ENCODE results near the gene HEY2.
"Not testable (repeated sequence)": the region's sequence is repeated elsewhere in the genome, so short reads cannot be mapped to it uniquely, and the experiment has no call there.

The HEY2 gene

DNA sequence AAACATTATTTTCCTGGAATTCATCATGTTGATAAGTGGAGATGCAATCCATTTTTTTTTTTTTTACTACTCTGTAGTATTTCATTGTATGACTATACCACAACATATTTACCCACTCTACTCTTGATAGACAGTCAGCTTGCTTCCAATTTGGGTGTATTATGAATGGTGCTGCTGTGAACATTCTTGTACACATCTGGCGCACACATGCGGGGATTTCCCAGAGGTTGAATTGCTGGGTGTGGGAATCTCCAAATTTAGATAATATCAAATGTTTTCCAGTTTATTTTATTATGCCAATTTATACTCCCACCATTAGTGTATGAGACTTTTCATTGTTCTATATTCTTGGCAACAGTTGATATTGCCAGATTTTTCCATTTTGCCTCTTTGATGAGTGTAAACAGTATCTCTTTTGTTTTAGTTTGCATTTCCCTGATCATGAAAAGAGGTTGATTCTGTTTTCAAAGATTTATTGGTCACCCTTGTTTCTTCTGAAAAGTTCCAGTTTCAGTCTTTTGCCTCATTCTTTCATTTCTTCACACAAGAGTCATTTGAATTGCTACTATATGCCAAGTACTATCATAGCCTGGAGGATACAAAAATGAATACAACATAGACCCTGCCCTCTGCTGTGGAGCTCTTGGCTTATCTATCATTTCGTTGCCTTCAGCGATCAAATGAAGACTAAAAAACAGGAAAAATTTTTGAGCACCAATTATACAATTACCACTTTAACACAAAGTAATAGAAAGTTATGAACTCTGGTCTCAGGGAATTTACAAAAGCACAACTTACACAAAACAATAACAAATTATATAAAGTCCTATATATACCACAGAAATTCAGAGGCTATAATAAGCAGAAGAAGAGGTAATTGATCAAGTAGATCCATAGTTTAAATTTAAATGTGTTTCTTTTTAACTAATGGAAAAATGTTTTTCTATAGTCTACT lies 24.2 kb downstream of the HEY2 start:
- DNase-seq = no peak

DNA sequence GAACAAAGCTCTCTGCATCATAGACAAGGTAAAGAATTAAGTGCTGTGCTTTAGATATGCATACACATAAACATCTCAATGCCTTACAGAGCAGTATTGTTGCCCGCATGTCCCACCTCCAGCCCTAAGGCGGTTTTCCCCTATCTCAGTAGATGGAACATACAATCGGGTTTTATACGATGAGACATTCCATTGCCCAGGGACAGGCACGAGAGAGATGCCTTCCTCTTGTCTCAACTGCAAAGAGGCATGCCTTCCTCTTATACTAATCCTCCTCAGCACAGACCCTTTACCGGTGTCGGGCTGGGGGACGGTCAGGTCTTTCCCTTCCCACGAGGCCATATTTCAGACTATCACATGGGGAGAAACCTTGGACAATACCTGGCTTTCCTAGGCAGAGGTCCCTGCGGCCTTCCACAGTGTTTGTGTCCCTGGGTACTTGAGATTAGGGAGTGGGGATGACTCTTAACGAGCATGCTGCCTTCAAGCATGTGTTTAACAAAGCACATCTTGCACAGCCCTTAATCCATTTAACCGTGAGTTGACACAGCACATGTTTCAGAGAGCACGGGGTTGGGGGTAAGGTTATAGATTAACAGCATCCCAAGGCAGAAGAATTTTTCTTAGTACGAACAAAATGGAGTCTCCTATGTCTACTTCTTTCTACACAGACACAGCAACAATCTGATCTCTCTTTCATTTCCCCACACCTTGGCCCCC lies 26.8 kb downstream of the HEY2 start:
- not testable (repeated sequence) for DNase-seq

GRCh38 chr6:125779924-125780539 lies 30.6 kb downstream of the HEY2 start:
- peak; percentile 88 to 91 for DNase-seq

GRCh38 chr6:125780540-125781313 lies 31.3 kb downstream of the HEY2 start:
- peak; percentile 52 to 64 for DNase-seq

GRCh38 chr6:125781314-125781868 lies 32.0 kb downstream of the HEY2 start:
- peak in 1 of 2 donors; percentile 53 for DNase-seq

GRCh38 chr6:125784365-125784764 lies 34.9 kb downstream of the HEY2 start:
- DNase-seq = no peak

- no peak for DNase-seq
Observed at GRCh38 chr6:125787791-125788190, 38.4 kb downstream of the HEY2 start.

DNA sequence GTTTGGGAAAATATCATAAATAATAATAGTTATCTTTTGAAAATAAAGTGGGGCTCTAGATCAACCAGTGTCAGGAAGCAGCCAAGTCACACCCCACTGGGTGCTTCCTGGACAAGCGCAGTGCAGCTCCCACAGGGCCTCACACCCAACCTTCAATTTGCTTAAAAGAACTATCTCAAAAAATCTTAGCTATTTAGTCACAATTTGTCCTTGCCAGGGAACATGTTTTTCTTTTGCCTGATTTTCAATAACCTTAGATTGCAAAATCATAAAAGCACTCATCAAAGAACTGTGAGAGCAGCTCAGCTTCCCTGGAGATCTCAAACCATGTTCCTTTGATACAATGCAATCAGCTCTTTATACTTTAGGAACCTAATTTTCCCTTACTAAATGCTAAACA lies 39.7 kb downstream of the HEY2 start:
- no peak for DNase-seq

GRCh38 chr6:125789576-125790357 lies 40.3 kb downstream of the HEY2 start:
- DNase-seq = peak; percentile 41 to 50

DNA sequence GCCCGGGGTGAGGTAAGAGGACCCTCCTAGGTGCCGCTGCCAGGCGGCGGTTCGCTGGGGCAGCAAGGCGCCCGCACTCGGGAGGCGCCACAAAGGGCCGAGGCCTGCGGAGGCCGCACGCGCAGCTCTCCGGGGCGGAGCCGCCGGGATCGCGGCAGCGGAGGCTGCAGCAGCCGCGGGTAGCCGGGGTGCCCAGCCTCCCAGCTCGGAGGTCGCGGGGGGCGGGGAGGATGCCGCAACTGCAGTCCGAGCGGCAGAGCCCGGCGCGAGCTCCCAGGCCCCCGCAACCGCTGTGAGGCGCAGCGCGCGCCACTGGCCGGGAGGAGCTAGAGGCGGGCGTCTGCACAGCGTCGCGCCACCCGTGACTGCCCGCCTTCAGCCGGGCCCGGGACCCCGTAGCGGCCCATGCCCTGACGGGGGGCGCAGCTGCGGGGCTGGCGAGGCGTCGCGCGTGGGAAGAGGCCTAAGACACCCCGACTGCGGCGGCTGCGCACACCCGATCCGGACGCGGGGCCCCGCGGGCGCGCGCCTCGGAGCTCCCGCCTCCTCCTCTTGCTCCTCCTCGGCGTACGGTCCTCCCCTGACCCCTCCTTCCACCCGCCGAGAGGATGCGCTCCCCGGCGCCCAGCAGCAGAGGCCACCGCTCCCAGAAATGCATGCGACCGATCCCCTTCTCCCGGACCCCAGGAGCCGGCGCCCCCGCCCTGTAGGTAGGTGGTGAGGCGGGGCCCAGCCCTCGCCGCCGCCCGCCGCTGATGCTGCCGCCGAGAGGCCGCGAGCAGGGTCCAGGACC lies 41.1 kb downstream of the HEY2 start, which contains the start of gene NCOA7:
TSS of gene NCOA7 (plus strand) at position 603 of the 793 bp plus-strand sequence. CDS start 24,395 bp downstream, outside the sequence.
- peak; percentile 79 to 80 for DNase-seq

- peak; percentile 44 to 45 for DNase-seq
Observed at GRCh38 chr6:125791151-125791819, 41.9 kb downstream of the HEY2 start.

GRCh38 chr6:125791820-125792165 lies 42.4 kb downstream of the HEY2 start:
- DNase-seq = no peak

DNA sequence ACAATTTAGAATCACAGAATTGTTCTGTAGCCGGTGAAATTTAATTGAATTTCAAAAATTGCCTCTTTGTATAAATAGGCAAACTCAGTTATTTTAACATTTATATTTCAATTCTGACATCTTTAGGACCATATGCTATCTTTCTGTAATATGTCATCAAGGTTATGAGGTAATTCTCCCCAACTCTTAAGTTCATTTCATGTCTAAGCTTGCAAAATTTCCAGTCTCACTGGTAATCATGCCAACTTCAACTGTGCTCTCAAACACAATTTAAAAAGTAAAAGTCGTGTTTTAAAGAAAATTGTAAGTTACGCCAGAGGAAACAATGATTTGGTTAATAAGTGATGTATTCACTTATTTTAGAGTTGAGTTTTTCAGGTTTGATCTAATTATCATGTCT lies 42.7 kb downstream of the HEY2 start:
- no peak for DNase-seq

DNA sequence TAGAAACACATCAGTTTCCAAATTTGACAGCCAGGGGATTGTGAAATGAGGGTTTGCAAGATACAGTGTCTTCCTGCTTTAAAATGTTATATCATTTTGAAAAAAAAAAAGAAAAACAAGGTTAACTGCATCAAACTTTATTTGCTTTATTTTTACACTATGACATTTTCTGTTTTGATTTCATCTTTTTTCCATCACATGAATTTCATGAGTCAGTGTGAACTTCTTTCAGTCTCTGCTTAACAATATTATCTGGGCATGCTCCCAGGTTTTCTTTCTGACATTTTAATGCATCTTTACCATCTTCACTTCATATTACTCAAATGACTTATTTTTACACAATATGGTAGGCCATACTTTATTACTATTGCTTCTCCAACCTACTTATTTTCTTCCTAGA lies 43.2 kb downstream of the HEY2 start:
- no peak for DNase-seq

DNA sequence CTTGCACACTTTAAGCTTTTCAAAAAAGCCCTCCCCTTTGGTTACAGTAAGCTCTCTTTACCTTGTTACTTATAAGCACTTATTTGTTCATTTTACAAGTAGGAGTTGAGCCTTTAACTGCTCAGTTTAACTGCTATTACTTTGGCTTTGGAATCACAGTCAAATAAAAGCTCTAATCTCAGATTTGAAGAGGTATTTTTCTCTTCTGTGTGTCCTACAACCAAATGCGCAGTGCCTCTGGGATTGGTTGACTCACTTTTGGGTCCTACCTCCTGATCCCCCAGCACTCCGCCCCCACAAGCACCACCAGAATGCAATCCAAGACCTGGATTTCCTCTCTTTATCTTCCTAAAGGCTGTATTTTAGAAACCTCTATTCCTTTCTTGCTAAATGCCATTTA lies 43.8 kb downstream of the HEY2 start:
- DNase-seq = no peak

DNA sequence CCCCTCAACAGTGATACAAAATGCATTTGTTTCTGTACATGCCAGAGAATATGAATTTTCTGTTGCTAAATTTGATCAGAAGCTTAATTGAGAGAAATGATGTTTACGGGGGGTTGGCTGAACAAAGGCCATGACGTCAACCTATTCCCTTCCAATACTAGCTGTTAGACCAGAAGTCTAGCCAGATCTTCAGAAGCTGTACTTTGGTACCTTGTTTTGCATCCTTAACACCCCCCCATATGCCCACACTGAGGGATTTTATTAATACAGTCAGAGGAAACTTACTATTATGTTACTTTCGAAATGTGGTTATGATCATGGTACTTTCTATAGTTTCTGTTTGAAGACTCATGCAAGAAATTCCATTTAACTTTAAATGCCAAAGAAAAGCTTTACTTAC lies 44.4 kb downstream of the HEY2 start:
- peak in 1 of 2 donors; percentile 32 for DNase-seq

- no peak for DNase-seq
Observed at GRCh38 chr6:125794342-125795137, 45.1 kb downstream of the HEY2 start.

- DNase-seq = no peak
Observed at GRCh38 chr6:125795301-125795700, 45.9 kb downstream of the HEY2 start.
